Progenitor cell of endocrine pancreas (in vitro differentiated cells): ENCODE measurements around the gene STX11. TPM values are rescaled to one million over a fixed set of nuclear protein-coding genes. Genes with fewer than 3 reads are reported as not detected.

Experiments used
- DNase-seq: peaks from one replicate; pipeline ENCODE4 v3.0.0; 2021; ENCODE audit warnings: low spot score; ENCODE audit not compliant: unreplicated experiment
- H3K27ac Mint-ChIP-seq: 2 replicates; pipeline ENCODE4 v1.8.0; 2021; ENCODE audit warnings: mild to moderate bottlenecking, moderate library complexity, mixed read lengths
- H3K27me3 Mint-ChIP-seq: 2 replicates; pipeline ENCODE4 v1.8.0; 2021; ENCODE audit warnings: mixed read lengths
- H3K36me3 Mint-ChIP-seq: 2 replicates; pipeline ENCODE4 v1.8.0; 2022; ENCODE audit warnings: mixed read lengths; ENCODE audit not compliant: insufficient read depth
- H3K4me1 Mint-ChIP-seq: 2 replicates; pipeline ENCODE4 v1.8.0; 2021; ENCODE audit warnings: low read depth, mixed read lengths
- H3K4me3 Mint-ChIP-seq: 2 replicates; pipeline ENCODE4 v1.8.0; 2021; ENCODE audit warnings: low read depth, mild to moderate bottlenecking, moderate library complexity, mixed read lengths
- H3K9me3 Mint-ChIP-seq: 2 replicates; pipeline ENCODE4 v1.8.0; 2021; ENCODE audit warnings: low read depth, mixed read lengths
- CTCF ChIP-seq: fragments of 200-600 bp; sonication (generic); IDR thresholded peaks from one replicate; pipeline ENCODE4 v1.5.0; 2021; ENCODE audit warnings: antibody characterized with exemption, mild to moderate bottlenecking; ENCODE audit not compliant: unreplicated experiment
- total RNA-seq: library from RNA; stranded (reverse); gene quantifications from 2 replicates; pipeline ENCODE4 v1.2.1, GENCODE V29; 2021

STX11 gene
- total RNA-seq, 1 donor from 2014 or later, result not detected

- H3K27ac Mint-ChIP-seq, result no peak overlapping the region
- no peak for TF ChIP-seq CTCF
- H3K27me3 Mint-ChIP-seq, result peaks cover 6% of the 10 kb centered on the region
- H3K4me1 Mint-ChIP-seq, result no peaks in the 10 kb centered on the region
- no peaks in the 10 kb centered on the region for H3K9me3 Mint-ChIP-seq
- H3K4me3 Mint-ChIP-seq, result no peak overlapping the region
- no peak for DNase-seq
- H3K36me3 Mint-ChIP-seq, result no peaks in the 10 kb centered on the region
Measured at GRCh38 chr6:144133225-144133821, 17.0 kb upstream of the STX11 start.

DNA sequence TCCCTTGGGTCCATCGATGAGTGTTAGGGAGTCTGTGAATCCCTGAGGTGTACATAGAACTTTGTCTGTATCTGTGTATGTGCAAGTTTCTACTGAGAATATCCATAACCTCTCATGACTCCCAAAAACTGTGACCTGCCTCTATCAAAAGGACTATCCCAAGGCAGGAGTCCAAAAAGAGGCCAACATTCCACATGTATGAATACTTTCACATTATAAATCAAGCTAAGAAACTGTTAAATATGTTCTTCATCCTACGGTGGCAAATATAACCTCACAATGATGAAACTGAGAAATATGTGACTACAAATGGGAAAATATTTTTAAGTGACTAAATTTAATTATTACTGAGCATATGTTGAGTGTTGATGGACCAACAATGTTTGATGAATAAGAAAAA lies 16.1 kb upstream of the STX11 start:
- H3K36me3 Mint-ChIP-seq, result no peaks in the 10 kb centered on the region
- no peak for DNase-seq
- H3K4me3 Mint-ChIP-seq, result no peak overlapping the region
- TF ChIP-seq CTCF, result no peak
- H3K27ac Mint-ChIP-seq, result no peak overlapping the region
- peaks cover 6% of the 10 kb centered on the region for H3K27me3 Mint-ChIP-seq
- no peaks in the 10 kb centered on the region for H3K4me1 Mint-ChIP-seq
- H3K9me3 Mint-ChIP-seq, result no peaks in the 10 kb centered on the region

- Mint-ChIP-seq H3K4me1 (no peaks in the 10 kb centered on the region), H3K27me3 (peaks cover 6% of the 10 kb centered on the region), H3K4me3 (no peak overlapping the region), H3K27ac (no peak overlapping the region), H3K9me3 (no peaks in the 10 kb centered on the region), H3K36me3 (no peaks in the 10 kb centered on the region)
- no peak for DNase-seq
- TF ChIP-seq CTCF, result no peak
Measured at GRCh38 chr6:144134737-144135136, 15.6 kb upstream of the STX11 start.

- Mint-ChIP-seq H3K27me3 (peaks cover 6% of the 10 kb centered on the region), H3K9me3 (no peaks in the 10 kb centered on the region), H3K36me3 (no peaks in the 10 kb centered on the region), H3K4me1 (no peaks in the 10 kb centered on the region), H3K4me3 (no peak overlapping the region), H3K27ac (no peak overlapping the region)
- no peak for TF ChIP-seq CTCF
- no peak for DNase-seq
Measured at GRCh38 chr6:144138542-144138941, 11.8 kb upstream of the STX11 start.

DNA sequence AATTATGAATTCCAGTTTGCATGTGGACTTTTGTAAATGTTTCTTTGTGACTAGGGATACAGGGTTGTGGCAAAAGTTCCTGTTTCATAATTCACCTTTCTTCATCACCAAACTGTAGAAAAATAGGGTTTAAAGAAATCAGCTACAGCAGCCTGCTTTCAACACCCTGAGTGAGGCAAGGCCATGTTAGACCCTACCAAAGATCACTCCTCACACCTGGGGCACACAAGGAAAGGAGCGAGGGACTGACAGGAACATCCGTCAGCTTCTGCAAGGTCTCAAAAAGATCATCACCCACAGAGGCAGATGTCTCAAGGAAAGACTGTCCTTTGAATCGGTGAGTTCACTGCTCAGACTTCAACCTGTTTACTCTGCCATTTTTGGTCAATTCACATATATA lies 10.5 kb upstream of the STX11 start:
- no peak overlapping the region for H3K4me3 Mint-ChIP-seq
- H3K36me3 Mint-ChIP-seq, result no peaks in the 10 kb centered on the region
- peaks cover 6% of the 10 kb centered on the region for H3K27me3 Mint-ChIP-seq
- no peak for DNase-seq
- H3K9me3 Mint-ChIP-seq, result no peaks in the 10 kb centered on the region
- no peak for TF ChIP-seq CTCF
- no peaks in the 10 kb centered on the region for H3K4me1 Mint-ChIP-seq
- no peak overlapping the region for H3K27ac Mint-ChIP-seq
